ENCODE results near the gene RAB31.

RAB31 gene

DNA sequence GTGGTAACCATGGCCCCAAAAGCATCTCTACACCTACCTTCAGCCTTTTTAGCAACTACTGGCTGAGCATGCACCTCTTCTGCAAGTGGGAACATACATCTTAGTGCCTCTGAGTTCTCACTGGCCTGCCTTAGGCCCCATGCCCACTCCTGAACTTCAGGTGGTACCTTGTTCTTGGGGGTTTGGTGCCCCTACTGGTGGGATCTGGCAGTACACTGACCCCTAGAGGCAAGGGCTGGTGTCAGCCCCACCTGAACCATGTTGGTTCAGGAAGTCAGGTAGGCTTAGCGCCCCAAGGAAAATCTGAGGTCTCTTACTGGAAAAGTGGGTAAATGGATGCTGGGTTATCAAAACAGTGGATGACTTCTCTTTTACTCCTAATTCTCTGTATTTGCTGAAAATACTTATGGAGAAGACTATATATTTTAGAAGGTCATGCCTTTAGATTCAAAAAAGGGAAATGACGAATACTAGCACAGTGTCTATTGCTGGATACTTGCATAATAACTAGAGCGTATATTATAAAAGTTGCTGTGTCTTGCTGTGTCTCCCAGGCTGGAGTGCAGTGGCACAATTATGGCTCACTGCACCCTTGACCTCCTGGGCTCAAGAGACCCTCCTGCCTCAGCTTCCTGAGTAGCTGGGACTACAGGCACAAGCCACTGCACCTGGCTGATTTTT is 84.6 kb downstream of the RAB31 start:
- no peak for DNase-seq (ENCODE audit: low read depth)

DNA sequence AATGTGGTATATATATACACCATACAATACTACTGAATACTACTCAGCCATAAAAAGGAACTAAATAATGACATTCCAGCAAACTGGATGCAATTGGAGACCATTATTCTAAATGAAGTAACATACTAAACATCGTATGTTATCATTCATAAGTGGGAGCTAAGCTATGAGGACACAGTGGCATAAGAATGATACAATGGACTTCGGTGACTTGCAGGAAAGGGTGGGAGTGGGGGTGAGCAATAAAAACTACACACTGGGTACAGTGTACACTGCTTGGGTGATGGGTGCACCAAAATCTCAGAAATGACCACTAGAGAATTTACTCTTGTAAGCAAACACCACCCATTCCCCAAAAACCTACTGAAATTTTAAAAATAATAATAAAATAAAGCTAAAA is 87.9 kb downstream of the RAB31 start:
- no peak for DNase-seq (ENCODE audit: low read depth)

DNA sequence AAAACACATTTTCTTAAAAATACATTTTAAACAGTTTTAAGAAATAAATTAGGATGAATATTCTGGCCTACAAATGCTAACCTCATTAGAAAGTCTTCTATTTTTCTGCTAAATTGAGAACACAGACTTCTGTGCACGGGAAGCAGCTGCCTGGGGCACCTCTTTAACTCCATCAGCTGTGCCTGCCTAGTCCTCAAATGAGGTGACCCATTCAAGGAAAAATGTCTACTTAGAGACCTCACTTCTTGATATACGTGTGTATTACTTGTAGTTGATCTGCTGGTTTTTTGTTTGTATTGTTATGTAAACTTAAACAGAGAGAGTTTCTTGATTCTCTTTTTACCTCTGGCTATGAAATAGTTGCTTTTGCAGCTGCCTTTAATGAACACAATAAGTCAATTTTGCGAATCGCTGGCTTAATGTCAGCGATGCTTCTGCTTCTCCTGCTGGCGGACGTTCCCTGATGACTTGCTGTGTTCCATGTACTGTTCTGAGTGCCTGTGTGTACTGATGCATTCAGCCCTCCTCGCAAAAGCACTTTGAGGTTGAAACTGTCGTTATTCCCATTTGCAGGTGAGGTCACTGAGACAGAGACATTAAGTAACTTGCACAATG is 88.9 kb downstream of the RAB31 start:
- DNase-seq (ENCODE audit: low read depth): no peak

DNA sequence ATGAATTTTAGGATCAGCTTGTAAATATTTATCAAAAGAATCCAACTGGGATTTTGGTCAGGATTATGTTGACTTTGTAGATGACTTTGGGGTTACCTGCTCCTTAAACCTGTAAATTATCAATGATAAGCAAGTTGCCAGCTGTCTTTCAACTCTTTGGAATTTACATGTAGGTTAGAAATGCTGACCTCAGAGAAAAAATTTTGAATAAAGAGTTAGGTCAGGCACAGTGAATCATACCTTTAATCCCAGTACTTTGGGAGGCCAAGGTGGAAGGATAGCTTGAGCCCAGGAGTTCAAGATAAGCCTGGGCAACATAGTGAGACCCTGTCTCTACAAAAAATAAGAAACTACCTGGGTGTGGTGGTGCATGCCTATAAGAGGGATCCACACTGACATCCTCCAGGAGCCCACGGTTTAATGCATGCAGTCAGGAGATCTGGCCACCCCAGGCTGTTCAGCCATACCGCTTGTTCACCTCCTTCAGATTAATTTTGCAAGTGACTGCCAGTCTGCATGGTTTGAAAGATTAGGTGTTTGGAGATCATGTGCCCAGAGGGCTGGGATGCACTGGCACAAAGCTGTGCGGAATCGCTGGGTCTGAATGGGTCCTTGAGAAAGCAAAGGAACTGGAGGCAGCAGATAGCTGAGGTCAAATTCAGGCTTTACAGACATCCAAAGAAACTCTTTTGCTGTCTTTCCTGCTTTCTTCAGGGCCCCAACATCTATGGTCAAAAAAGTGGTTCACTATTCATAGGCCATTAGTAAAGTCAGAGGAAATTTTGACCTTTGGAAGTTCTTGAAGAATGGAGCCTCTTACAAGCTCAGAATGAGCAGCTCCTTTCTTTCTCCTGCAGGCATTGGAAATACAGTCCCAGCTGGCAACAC is 94.3 kb downstream of the RAB31 start:
- DNase-seq (ENCODE audit: low read depth): no peak

DNA sequence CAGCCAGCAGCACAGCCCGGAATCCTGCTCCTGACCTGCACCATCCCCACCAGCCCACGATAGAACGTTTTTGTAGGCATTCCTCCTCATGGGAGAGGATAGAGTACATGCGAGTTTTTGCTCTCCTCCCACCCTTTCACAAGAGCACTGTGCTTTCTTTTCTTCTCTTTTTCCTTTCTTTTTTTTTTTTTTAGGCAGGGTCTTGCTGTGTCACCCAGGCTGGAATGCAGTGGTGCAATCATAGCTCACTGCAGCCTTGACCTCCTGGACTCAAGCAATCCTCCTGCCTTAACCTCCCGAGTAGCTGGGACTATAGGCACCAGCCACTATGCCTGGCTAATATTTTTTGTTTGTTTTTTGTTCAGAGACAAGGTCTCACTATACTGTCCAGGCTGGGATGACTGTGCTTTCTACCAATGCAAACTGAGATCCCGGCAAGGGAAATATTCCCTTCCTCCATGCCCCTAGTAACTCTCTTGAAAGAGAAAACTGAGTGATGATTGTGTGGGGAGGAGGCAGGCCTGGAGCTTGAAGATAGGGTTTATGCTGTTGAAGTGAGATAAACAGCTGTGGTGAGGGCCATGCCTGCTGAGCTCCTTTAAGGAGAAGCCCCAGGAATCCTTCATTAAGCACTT is 95.1 kb downstream of the RAB31 start:
- DNase-seq (ENCODE audit: low read depth): no peak

DNA sequence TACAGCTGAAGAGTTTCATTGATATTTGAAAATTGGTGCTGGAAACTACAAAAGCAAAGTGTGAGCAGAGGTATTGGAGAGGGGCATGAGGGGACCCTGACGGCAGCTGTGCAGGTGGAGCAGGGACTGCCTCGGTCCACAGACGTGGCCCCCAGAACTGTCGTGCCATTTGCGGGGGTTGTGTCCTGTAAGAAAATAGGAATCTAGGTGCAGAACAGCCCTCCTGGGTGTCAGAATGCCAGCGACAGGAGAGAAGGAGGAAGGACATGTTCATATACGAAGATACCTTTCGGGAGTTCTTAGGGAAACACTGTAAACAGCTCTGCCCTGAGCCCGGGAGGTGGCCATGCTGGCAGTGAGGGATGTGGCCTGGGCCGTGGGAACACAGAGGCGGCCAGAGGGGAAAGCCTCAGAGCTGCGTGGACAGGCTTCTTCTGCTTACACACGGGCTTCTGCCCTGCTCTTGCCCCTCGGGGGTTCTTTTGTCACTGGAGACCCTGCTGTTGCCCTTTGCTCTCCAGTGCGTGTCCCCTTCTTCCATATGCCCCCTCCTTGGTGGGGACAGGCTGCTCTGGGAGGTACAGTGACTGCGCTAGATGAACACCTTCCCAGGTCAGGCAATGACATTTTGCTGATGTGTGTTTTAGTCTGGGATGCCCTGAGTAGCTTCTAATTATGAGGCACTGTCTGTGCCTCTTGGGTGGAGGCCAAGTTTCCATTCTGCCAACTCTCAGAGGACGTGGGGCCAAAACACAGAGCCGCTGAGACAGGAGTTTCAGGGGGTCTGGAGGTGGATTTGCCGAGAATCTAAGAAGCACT is 95.8 kb downstream of the RAB31 start:
- DNase-seq (ENCODE audit: low read depth): no peak

DNA sequence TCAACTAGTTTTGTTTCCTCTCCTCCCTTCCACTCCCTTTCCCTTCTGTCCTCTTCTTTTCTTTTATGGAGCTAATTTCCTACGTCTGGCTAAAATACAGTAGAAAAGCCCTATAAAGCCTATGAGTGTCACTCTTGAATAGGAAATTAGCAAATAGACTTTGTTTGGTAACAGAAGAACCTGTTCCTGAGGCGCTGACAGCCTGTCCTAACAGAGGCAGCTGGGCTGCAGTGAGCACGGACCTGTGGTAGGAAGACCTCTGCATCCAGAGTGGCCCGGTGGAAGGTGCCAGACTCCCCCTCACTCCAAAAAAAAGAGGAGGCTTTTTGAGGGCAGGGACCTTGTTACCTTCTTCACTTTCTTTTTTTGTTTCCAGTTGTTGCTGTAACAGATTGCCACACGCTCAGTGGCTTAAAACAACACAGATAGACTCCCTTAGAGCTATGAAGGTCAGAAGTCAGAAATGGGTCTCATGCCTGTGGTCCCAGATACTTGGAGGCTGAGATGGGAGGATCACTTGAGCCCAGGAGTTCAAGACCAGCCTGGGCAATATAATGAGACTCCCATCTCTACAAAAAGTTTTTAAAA is 96.5 kb downstream of the RAB31 start:
- DNase-seq (ENCODE audit: low read depth): no peak

DNA sequence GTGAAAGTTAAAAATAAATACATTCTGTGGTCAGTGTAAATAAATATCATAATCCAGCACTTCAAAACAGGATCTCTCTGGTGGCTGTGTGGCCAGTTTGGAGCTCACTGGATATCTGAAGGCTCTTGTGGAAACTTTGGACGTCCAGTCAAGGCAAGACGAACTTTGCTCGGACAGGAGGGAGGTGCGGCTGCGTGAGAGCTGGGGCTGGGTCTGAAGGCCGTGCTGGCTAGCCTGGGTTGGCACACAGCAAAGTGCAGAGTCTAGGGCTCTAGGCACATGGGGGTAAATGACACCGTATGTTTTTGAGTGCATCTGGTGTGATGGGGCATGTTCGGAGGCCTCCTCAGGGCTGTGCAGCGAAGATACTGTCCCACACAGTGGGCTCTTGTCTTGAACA is 98.8 kb downstream of the RAB31 start:
- no peak for DNase-seq (ENCODE audit: low read depth)

DNA sequence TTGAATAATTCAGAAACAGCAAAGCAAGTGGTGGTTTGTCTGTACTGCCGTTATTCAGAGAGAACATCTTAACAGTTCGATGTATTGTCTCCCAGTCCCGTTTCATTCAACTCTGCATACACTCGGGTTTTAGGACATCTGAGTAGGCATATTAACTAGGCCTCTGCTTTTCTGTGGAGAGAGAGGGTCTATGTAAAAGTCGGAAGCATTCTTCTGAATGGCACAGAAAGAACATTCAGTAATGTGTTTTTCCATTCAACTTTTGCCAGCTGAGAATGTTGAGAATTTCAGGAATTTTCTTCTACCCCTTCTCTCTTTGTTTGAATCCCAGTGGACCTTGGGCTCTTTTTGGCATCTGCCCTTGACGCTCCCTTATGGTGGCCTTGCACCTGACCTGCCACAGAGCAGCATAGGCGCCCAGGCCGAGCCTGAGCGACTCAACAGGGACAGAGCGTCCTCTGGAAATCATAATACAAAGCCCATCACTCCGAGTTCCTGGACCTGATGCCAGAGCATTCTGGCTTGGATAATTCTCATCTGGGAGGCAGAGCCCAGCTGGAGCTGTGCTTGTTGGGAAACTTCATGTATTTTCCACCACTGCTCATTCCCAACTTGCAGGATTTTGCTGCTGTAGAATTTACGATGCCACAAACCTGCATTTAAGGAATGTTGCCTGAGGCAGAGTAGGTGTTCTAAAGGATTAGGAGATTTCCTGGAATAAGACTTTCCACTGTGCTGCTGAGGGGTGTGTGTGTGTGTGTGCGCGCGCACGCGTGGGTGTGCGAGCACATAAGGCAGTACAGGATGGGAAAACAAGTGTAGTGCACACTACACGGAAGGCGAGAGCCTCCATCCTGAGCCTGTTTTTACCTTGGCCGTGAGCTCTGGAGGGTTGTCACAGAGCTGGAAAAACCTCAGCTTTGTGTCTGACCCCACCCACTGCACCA is 100.5 kb downstream of the RAB31 start:
- DNase-seq (ENCODE audit: low read depth): no peak

DNA sequence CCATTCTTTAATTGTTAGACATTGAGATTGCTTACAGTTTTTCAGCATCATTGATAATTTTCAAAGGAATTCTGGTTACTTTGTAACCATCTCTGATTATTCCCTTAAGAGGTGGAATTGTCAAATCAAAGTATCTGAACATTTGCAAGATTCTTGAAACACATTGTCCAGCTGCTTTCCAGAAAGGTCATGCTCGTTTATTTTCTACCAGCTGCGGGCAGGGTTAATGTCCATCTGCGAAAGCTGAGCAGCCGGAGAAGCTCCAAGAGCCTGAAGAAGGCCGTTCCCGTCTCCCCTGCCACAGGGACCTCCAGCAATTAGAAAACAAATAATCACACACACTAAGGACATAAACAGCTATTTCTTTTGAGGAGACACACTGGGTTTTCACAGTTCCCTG is 101.6 kb downstream of the RAB31 start:
- DNase-seq (ENCODE audit: low read depth): no peak

DNA sequence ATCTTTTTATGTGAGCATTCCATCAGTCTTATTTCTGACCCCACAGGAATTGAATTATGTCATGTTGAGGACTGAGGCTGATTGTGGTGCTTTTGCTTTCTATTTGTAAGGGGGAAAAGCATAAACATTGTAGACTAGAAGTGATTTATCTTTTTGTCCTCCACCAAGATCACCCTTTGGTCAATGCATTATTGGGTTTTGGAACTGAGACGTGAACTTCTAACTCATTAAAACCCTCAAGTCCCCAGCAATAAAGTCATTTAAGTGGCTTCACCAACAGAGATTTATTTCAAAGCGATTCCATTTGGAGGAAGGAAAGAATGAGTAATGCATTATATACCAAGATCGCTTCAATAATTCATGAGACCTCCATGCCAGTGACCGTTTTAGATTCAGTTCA is 102.2 kb downstream of the RAB31 start:
- no peak for DNase-seq (ENCODE audit: low read depth)

DNA sequence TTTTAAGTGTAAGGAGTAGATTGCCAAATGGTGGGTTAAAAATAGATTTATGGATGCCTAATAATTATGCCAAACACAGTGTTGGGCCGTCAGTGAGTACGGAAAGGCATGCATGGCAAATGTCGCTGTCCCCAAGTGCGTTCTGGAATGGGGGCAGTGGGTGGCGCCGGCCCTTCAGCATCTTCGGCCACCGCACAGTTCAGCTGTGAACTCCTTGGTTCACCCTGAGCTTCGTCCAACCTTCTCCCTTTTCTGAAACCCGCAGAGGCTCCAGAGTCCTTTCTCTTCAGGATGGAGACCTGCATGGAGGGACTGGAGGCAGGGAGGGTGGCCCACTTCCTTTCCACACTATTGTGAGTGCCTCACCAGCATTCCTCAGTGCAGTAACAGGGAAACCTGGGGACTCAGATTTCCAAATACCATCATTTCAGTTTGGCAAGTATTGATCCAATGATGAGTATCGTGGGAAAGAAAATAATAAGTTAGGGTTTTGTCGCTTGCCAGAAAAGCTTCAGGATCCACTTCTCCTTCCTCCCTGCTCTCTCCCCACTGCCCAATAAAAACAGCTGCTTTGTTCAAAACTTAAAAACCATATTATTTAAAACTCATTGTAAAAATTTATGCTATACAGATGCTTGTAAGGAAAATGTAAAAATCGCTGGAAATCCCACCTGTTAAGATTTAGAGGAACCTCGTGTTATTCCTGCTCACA is 103.0 kb downstream of the RAB31 start:
- no peak for DNase-seq (ENCODE audit: low read depth)

DNA sequence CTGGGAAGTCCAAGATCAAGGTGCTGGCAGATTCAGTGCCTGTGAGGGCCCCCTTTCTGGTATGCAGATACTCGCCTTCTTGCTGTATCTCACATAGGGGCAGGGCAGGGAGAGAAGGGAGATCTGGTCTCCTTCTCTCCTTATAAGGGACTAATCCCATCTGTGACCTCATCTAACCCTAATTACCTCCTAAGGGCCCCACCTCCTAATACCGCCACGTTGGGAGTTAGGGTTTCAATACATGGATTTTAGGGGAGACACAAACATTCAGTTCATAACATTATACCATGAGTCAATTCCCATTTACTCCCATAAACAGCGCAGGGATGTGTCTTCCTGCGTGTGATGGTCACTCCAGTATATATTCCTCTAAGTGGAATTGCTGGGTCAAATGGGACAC is 103.9 kb downstream of the RAB31 start:
- no peak for DNase-seq (ENCODE audit: low read depth)

DNA sequence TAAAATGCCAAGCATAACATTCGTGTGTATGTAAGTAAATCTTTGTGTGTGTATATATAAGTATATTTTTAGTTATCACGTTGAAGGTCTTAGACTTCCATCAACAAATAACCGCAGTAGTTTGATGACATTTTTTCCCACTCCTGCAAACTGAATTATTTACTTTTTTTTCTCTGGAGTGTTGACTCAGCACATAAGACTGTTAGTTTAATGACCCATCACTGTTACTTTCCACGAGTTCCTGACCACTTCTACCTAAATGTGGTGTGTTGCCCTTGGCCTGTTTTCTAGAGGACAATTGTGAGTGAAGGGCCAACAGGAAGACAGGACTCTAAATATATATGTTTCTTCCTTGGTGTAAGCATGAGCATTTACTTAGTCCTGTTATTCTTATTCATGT is 106.3 kb downstream of the RAB31 start:
- DNase-seq (ENCODE audit: low read depth): no peak

DNA sequence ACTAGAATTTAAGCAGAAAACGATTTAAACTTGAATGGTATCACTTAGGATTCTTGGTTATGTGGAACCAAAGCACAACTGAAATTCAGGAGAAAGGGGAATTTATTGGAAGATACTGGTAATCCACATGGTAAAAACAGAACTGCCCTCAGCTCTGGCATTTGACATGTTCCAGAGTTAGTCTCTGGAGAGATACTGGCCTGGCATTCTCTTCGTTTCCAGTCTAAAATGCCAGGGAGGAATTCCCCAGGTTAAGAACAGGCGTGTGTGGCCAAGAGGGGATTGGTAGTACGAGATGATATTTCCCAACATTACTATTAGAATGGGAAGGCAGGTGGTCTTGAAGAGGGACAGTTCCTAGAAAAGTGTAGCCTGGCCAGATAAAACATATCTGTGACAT is 109.2 kb downstream of the RAB31 start:
- no peak for DNase-seq (ENCODE audit: low read depth)

DNA sequence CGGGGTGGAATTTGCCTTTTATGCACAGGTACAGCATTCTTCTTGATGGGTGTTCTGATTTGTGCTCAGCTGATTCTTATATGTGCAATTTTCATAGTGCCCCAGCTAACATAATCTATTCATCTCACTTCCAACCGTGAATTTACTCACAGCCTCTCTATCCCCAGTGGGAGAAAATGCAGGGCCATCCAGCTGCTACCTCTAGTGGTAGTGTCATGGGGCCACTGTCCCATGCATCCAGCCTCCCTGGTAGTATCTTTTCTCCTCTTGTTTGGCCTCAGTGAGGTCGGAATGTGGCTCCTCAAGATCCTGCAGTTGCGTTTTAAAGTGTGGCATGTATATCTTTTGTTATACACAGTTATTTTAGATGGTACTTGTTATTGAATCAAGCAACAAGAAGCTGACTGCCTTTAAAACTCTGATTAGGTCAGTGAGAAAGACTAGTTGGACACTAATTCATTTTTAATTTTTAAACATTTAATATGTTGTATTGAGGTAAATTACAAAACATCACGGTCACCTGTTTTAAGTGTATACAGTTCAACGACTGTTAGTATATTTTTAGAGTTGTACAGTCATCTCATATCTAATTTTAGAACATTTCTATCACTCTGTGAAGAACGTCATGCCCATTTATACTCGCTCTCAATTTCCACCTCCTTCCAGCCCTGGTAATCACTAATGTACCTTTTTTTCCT is 109.8 kb downstream of the RAB31 start:
- no peak for DNase-seq (ENCODE audit: low read depth)

DNA sequence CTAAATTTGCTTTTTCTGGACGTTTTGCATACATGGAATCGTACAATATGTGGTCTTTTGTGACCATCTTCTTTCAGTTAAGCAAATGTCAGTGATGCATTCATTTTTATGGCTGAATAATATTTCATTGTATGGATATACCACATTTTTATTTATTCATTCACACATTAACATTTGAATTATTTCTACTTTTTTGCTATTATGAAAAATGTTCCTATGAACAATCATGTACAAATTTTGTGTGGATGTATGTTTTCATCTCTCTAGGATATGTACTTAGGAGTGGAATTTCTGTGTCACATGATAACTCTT is 110.3 kb downstream of the RAB31 start:
- no peak for DNase-seq (ENCODE audit: low read depth)

DNA sequence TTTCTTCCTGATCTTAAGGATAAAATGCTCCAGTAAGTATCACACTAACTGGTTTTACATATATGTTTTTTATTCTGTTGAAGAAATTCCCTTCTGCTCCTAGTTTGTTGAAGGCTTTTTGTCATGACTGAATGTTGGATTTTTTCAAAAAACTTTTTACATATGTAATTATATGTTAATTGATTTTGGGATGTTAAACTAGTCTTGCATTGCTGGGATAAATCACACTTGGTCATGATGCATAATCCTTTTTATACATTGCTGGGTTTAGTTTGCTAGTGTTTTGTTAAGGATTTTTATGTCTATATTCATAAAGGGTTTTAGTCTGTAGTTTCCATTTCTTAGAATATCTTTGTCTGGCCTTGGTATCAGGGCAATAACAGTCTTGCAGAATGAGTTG is 112.0 kb downstream of the RAB31 start:
- DNase-seq (ENCODE audit: low read depth): no peak

DNA sequence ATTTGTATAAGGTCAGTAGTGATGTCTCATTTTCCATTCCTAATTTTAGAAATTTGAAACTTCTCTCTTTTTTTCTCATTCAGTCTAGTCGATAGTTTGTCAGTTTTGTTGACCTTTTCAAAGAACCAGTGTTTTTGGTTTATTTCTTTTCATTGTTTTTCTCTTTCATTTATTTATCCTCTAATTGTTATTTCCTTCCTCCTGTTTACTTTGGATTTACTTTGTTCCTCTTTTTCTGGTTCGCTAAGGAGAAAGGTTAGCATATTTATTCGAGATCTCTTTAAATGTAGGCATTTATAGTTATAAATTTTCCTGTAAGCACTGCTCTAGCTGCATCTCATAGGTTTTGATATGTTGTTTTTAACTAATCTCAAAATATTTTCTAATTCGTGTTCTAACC is 112.6 kb downstream of the RAB31 start:
- DNase-seq (ENCODE audit: low read depth): no peak

All from activated T-cell treated with anti-CD3 and anti-CD28 coated beads for 1 hour (primary cell).